Spleen (tissue), 11 donors: ENCODE results near the gene APBB2. TPM values are rescaled to one million over a fixed set of nuclear protein-coding genes. Genes with fewer than 3 reads are reported as not detected.
"Not testable (repeated sequence)": the region's sequence is repeated elsewhere in the genome, so short reads cannot be mapped to it uniquely, and the experiment has no call there.

Experiments used
- DNase-seq: peaks from one replicate; pipeline ENCODE4 v3.0.0-alpha.2; 2020
- H3K27ac ChIP-seq, 8 donors: fragments of 200-600 bp; sonication (generic) in 7 of 8; 1 replicate in 4 of 8; 2 replicates in 4 of 8; pipeline versions ENCODE4 v1.5.0 to v1.8.0; 2016 to 2021; ENCODE audit warnings: inconsistent platforms in 4 of 8, mild to moderate bottlenecking in 4 of 8, moderate library complexity in 1 of 8
- H3K27me3 ChIP-seq, 7 donors: fragments of 200-600 bp; sonication (generic) in 6 of 7; replicated peaks in 1 of 7; 1 replicate in 4 of 7; 2 replicates in 3 of 7; pipeline versions ENCODE4 v1.5.0 to v1.8.0; 2016 to 2021; ENCODE audit warnings: inconsistent platforms in 3 of 7, mild to moderate bottlenecking in 1 of 7
- H3K36me3 ChIP-seq, 6 donors: fragments of 200-600 bp; sonication (generic) in 5 of 6; 1 replicate in 4 of 6; 2 replicates in 2 of 6; pipeline versions ENCODE4 v1.5.0 to v1.8.0; 2016 to 2021; ENCODE audit warnings: inconsistent platforms in 2 of 6
- H3K4me1 ChIP-seq, 6 donors: fragments of 200-600 bp; sonication (generic) in 5 of 6; 1 replicate in 3 of 6; 2 replicates in 3 of 6; pipeline versions ENCODE4 v1.5.0 to v1.8.0; 2016 to 2021; ENCODE audit warnings: inconsistent platforms in 3 of 6
- H3K4me3 ChIP-seq, 8 donors: fragments of 200-600 bp; sonication (generic) in 7 of 8; 1 replicate in 4 of 8; 2 replicates in 4 of 8; pipeline versions ENCODE4 v1.5.0 to v1.8.0; 2016 to 2021; ENCODE audit warnings: inconsistent platforms in 4 of 8, mild to moderate bottlenecking in 4 of 8, moderate library complexity in 2 of 8
- H3K9me3 ChIP-seq, 8 donors: fragments of 200-600 bp; sonication (generic) in 7 of 8; 1 replicate in 4 of 8; 2 replicates in 4 of 8; pipeline versions ENCODE4 v1.5.0 to v1.8.0; 2016 to 2021; ENCODE audit warnings: inconsistent platforms in 4 of 8
- CTCF ChIP-seq, 11 experiments: fragments of 200-600 bp in 7 of 11; fragments of 450-650 bp in 4 of 11; sonication (generic) in 4 of 11; IDR thresholded peaks in 8 of 11; conservative IDR thresholded peaks in 3 of 11; 1 replicate in 7 of 11; 2 replicates in 4 of 11; pipeline versions ENCODE4 v1.4.0 to v1.8.0; 2016 to 2021; ENCODE audit warnings: antibody characterized with exemption in 11 of 11, inconsistent platforms in 4 of 11, mild to moderate bottlenecking in 1 of 11
- POLR2A ChIP-seq, 3 donors: fragments of 450-650 bp; IDR thresholded peaks; one replicate each; pipeline ENCODE4 v1.5.1; 2017; ENCODE audit warnings: antibody characterized with exemption in 3 of 3, mild to moderate bottlenecking in 1 of 3
- POLR2AphosphoS5 ChIP-seq, 3 donors: sonication (generic); formaldehyde crosslinking; IDR thresholded peaks; one replicate each; pipeline ENCODE4 v1.5.1; 2017; ENCODE audit warnings: antibody characterized with exemption in 3 of 3
- WGBS, 5 donors: extraction: QIAGEN DNeasy Blood & Tissue Kit in 3 of 5; methylation state at CpG; one replicate each; pipeline versions ENCODE4 v1.1.5 to v1.1.7; 2013 to 2018; 5-methylcytosine and 5-hydroxymethylcytosine counted together
- intact Hi-C: fragments of 100-400 bp; cut with DNase I; formaldehyde crosslinking; loops from one replicate; pipeline ENCODE4 v1.15.0; 2023; ENCODE audit warnings: low total_unique reads
- polyA plus RNA-seq, 3 donors: library from polyadenylated mRNA; stranded (reverse); fragments of 200-250 nt; gene quantifications; one replicate each; pipeline ENCODE4 v1.2.1, GENCODE V29; 2013
- total RNA-seq, 7 donors: library from RNA; depleted of rRNA in 3 of 7; stranded (reverse); fragments of >200 nt in 3 of 7; fragmentation: NEBNext Ultra II Directional in 4 of 7; extraction: Animal tissue kit (Norgen Biotek cat#: 25700) in 4 of 7; gene quantifications; one replicate each; pipeline versions ENCODE4 v1.1.0 to v1.2.1, GENCODE V29; 2016 to 2021
- donor health status: healthy with polysubstance abuse.
- donor health status: DM: no; HTN: no; CAD: no; lungs with moderate emphysema.
- donor health status: DM: no; HTN: no; CAD: no.
- donor health status: Bipolar disorder and iron deficiency.
- donor health status: healthy.
- donor health status: DM: no; HTN: no; CAD: no.
- donor health status: DM: yes; HTN: yes; CAD: no.

The APBB2 gene
- total and polyA plus RNA-seq, 10 donors: 4.0 to 115 (median 76.7) TPM

- no peaks in the 10 kb centered on the region for H3K36me3 ChIP-seq
- no peak overlapping the region for H3K4me3 ChIP-seq
- no peaks in the 10 kb centered on the region for H3K27me3 ChIP-seq
- 77 to 94% (median 94%) methylated on average over 2 of the region's 2 CpGs for WGBS, 5 donors
- no peaks in the 10 kb centered on the region for H3K9me3 ChIP-seq
- no peak for DNase-seq
- TF ChIP-seq POLR2AphosphoS5 (IDR thresholded peaks at IDR 0.05) (no peak), CTCF (IDR thresholded peaks at IDR 0.05 in 8 of 11, conservative IDR thresholded peaks at IDR 0.05 in 3 of 11) (no peak), POLR2A (IDR thresholded peaks at IDR 0.05) (no peak)
- intact Hi-C loops: no loop called here
- no peak overlapping the region for H3K27ac ChIP-seq
- H3K4me1 ChIP-seq: peaks cover 0 to 47% (median 11%) of the 10 kb centered on the region in 6 donors
These were observed 218.5 kb downstream of the APBB2 start for GRCh38 chr4:40995850-40996249.

GRCh38 chr4:40994321-40994720 lies 220.0 kb downstream of the APBB2 start:
- 88 to 95% (median 90%) methylated on average over 4 of the region's 4 CpGs for WGBS, 5 donors
- DNase-seq, intact Hi-C loops, H3K9me3 ChIP-seq, H3K36me3 ChIP-seq, H3K4me3 ChIP-seq, H3K27me3 ChIP-seq, H3K27ac ChIP-seq: not testable (repeated sequence)
- peaks cover 0 to 48% (median 11%) of the 10 kb centered on the region in 6 donors for H3K4me1 ChIP-seq

GRCh38 chr4:40993296-40993693 lies 221.0 kb downstream of the APBB2 start:
- 15 to 44% (median 30%) methylated on average over 2 of the region's 2 CpGs for WGBS, 5 donors

GRCh38 chr4:40992472-40993295 lies 221.7 kb downstream of the APBB2 start:
- DNase-seq: no peak
- Histone ChIP-seq H3K27ac (peak overlapping the region in 4 of 8 donors; percentile 34 to 75 (median 48)), H3K4me1 (peaks cover 0 to 35% (median 11%) of the 10 kb centered on the region in 6 donors), H3K9me3 (no peaks in the 10 kb centered on the region), H3K4me3 (no peak overlapping the region), H3K36me3 (no peaks in the 10 kb centered on the region), H3K27me3 (no peaks in the 10 kb centered on the region)
- no peak for TF ChIP-seq POLR2A (IDR thresholded peaks at IDR 0.05)
- no peak for TF ChIP-seq CTCF (IDR thresholded peaks at IDR 0.05 in 8 of 11, conservative IDR thresholded peaks at IDR 0.05 in 3 of 11)
- TF ChIP-seq POLR2AphosphoS5 (IDR thresholded peaks at IDR 0.05): peak in 1 of 3 donors; percentile 29
- WGBS, 5 donors: 47 to 67% (median 55%) methylated on average over 17 of the region's 17 CpGs
- intact Hi-C loops: no loop called here

More at GRCh38 chr4:40993296-40993693, 221.0 kb downstream of the APBB2 start:
- DNase-seq, H3K27me3 ChIP-seq, H3K9me3 ChIP-seq, H3K4me3 ChIP-seq, H3K36me3 ChIP-seq, intact Hi-C loops: not testable (repeated sequence)
- Histone ChIP-seq H3K4me1 (peaks cover 0 to 37% (median 11%) of the 10 kb centered on the region in 6 donors), H3K27ac (peak overlapping the region in 3 of 8 donors; percentile 34 to 75 (median 58))

- no peak for DNase-seq
- Histone ChIP-seq H3K36me3 (no peaks in the 10 kb centered on the region), H3K4me3 (no peak overlapping the region), H3K27ac (peak overlapping the region in 1 of 8 donors; percentile 8), H3K27me3 (no peaks in the 10 kb centered on the region), H3K4me1 (peaks cover 0 to 35% (median 11%) of the 10 kb centered on the region in 6 donors), H3K9me3 (no peaks in the 10 kb centered on the region)
- intact Hi-C loops: no loop called here
- no peak for TF ChIP-seq CTCF (IDR thresholded peaks at IDR 0.05 in 8 of 11, conservative IDR thresholded peaks at IDR 0.05 in 3 of 11)
- TF ChIP-seq POLR2A (IDR thresholded peaks at IDR 0.05): no peak
- TF ChIP-seq POLR2AphosphoS5 (IDR thresholded peaks at IDR 0.05): no peak
- WGBS, 5 donors: 65 to 77% (median 72%) methylated on average over 3 of the region's 3 CpGs
These were observed 222.4 kb downstream of the APBB2 start for GRCh38 chr4:40991908-40992307.
